Measurements from ENCODE around the gene CABP2.

CABP2 gene

DNA sequence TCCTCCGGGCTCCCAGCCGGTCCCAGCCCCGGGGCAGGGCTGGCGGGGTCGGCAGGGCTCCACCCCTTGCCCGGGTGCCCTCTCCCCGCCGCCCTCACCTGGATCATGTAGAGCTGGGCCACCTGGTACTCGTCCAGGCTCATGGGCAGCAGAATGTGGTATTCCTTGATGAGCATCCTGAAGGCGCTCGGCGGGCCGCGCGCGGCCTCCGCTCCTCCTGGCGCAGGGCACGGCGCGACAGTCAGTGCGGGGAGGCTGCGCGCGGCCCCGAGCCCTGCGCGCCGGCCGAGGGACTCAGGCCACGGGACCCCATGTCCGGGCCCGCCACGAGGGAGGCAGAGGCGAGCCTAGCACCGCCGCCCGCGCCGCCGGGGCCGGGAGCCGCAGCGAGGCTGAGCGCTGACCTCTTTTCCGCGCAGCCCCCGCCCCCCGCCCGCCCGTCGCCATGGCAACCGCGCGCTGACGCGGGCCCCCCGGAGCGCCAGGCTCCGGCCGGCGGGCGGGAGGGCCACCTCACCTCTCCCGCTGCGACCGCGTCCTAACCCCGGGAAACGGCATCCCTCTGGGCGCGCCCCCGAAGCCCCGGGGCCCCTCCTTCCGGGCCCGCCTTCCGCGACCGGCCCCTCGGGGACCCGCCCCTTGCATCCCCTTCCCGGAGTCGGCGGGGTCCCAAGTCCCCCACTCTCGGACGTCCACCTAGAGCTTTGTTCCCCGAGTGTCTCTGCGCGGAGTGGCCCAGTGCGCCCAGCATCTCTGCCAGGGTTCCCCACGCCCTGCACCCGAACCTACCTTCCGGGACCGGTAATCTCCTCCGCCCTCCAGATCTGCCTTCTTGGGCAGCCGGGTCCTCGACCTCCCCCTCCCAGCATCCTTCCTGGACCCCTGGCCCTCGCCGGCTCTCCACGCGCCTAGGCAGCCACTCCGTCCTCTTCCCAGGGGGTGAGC is 19.0 kb downstream of the CABP2 start:
- TF ChIP-seq REST (IDR thresholded peaks at IDR 0.05; ENCODE audit: insufficient read depth in 1 of 2, low read depth in 2 of 2, low read length in 2 of 2) (no peak), POLR2AphosphoS5 (IDR thresholded peaks at IDR 0.05; ENCODE audit: low read depth, low read length) (no peak), FOXP2 (optimal IDR thresholded peaks at IDR 0.05; ENCODE audit: borderline replicate concordance, extremely low read depth, extremely low read length, insufficient read depth) (no peak), SIN3A (IDR thresholded peaks at IDR 0.05; ENCODE audit: borderline replicate concordance, insufficient read depth, low read length) (no peak), TAF1 (IDR thresholded peaks at IDR 0.05; ENCODE audit: borderline replicate concordance, insufficient read depth, low read length) (no peak)

DNA sequence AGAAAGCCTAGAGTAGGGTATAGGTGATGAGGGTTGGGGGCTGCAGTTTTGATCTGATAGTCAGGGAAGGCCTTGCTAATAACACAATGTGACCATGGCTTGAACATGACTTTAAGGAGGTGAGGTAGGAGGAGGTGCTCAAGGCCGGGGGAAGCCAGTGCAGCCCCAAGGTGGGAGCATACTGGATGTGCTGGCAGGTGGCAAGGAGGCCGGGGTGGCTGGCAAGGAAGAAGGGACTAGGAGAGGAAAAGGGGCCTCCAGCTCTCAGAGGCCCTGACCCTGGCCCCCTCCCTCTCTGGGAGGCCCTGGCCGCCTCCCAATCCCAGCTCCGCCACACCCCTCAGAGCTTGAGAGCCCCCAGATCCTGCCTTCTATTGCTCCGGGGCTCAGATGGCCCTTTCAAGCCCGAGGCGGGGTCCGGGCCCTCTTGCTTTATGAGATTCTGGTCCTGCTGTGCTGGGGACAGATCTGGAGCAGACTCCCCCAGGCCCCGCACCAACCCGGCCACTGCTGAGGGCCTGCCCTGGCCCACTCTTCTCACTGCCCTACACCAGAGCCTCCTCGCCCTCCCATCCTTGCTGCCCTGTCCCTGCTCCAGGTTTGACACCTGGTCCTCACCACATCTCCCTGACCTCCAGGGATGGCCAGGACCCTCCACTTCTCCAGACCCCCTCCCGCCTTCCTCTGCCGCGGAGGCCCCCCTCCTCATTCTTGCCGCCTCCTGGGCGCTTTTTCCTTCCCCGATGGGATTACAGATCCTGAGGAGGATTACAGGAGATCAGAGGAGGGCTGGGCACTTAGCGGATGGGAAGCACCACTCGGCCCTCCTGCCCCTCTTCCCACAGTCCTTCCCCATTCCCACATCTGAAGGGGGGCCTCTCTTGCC is 19.9 kb downstream of the CABP2 start:
- TF ChIP-seq TAF1 (IDR thresholded peaks at IDR 0.05; ENCODE audit: borderline replicate concordance, insufficient read depth, low read length): no peak
- no peak for TF ChIP-seq SIN3A (IDR thresholded peaks at IDR 0.05; ENCODE audit: borderline replicate concordance, insufficient read depth, low read length)
- TF ChIP-seq REST (IDR thresholded peaks at IDR 0.05; ENCODE audit: insufficient read depth in 1 of 2, low read depth in 2 of 2, low read length in 2 of 2): no peak
- no peak for TF ChIP-seq FOXP2 (optimal IDR thresholded peaks at IDR 0.05; ENCODE audit: borderline replicate concordance, extremely low read depth, extremely low read length, insufficient read depth)
- TF ChIP-seq POLR2AphosphoS5 (IDR thresholded peaks at IDR 0.05; ENCODE audit: low read depth, low read length): no peak

GRCh38 chr11:67502328-67502979 is 20.8 kb downstream of the CABP2 start:
- TF ChIP-seq SIN3A (IDR thresholded peaks at IDR 0.05; ENCODE audit: borderline replicate concordance, insufficient read depth, low read length): no peak
- TF ChIP-seq FOXP2 (optimal IDR thresholded peaks at IDR 0.05; ENCODE audit: borderline replicate concordance, extremely low read depth, extremely low read length, insufficient read depth): no peak
- no peak for TF ChIP-seq POLR2AphosphoS5 (IDR thresholded peaks at IDR 0.05; ENCODE audit: low read depth, low read length)
- no peak for TF ChIP-seq TAF1 (IDR thresholded peaks at IDR 0.05; ENCODE audit: borderline replicate concordance, insufficient read depth, low read length)
- TF ChIP-seq REST (IDR thresholded peaks at IDR 0.05; ENCODE audit: insufficient read depth in 1 of 2, low read depth in 2 of 2, low read length in 2 of 2): no peak

DNA sequence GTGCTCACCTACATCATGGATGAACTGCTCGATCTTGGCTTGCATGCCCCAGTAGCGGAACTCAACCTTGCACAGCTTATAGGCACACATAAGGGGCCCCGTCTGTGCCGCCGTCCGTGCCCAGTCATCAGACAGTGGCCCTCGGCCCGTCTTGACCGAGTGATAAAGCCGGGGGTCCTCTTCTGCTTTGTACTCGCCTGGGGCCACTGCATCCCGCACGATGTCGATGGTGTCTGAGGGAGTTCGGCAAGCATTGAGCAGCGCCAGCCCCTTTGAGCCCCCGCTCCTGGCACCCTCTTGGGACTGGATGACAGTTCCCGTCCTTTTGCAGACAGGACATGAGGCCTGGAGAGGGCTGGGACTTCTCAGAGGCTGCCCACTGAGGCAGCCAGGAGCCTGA is 21.4 kb downstream of the CABP2 start:
- TF ChIP-seq POLR2AphosphoS5 (IDR thresholded peaks at IDR 0.05; ENCODE audit: low read depth, low read length) (no peak), REST (IDR thresholded peaks at IDR 0.05; ENCODE audit: insufficient read depth in 1 of 2, low read depth in 2 of 2, low read length in 2 of 2) (no peak), SIN3A (IDR thresholded peaks at IDR 0.05; ENCODE audit: borderline replicate concordance, insufficient read depth, low read length) (no peak), FOXP2 (optimal IDR thresholded peaks at IDR 0.05; ENCODE audit: borderline replicate concordance, extremely low read depth, extremely low read length, insufficient read depth) (no peak)

Measured in PFSK-1 (cell line).